PC-3 (cell line): ENCODE results near the gene S100A5. TPM values are rescaled to one million over a fixed set of nuclear protein-coding genes. Genes with fewer than 3 reads are reported as not detected.
A peak's percentile ranks its signal among the peaks of the same experiment; 100 is the strongest.
"Not testable (repeated sequence)": the region's sequence is repeated elsewhere in the genome, so short reads cannot be mapped to it uniquely, and the experiment has no call there.

Experiments used
- ATAC-seq: fragments of 200-7000 bp; cut with Tn5 transposase; 2 replicates; pipeline ENCODE4 v1.9.1; 2020; ENCODE audit warnings: mild to moderate bottlenecking, moderate library complexity
- Bru-seq: library from RNA; stranded (reverse); fragments of 400-500 nt; gene quantifications from one replicate; lab custom pipeline; 2021; lab: Mats Ljungman, UMichigan
- BruChase-seq, 2 experiments: library from RNA; stranded (reverse); fragments of 400-500 nt; gene quantifications; one replicate each; lab custom pipeline; 2021; lab: Mats Ljungman, UMichigan
- BruUV-seq: library from RNA; stranded (reverse); fragments of 400-500 nt; replicated peaks from 2 replicates; lab custom pipeline; 2021; lab: Mats Ljungman, UMichigan
- CTCF ChIA-PET: fragments of 300-600 bp; sonication (Branson Sonifier 250); formaldehyde crosslinking; loops from one replicate; lab custom pipeline; 2022; ENCODE audit warnings: antibody characterized with exemption; lab: Charles Lee
- POLR2A ChIA-PET: fragments of 300-600 bp; sonication (Branson Sonifier 250); formaldehyde crosslinking; loops from one replicate; lab custom pipeline; 2022; ENCODE audit warnings: antibody characterized with exemption; ENCODE audit not compliant: unreplicated experiment; lab: Charles Lee
- DNase-seq: peaks from one replicate; pipeline ENCODE4 v3.0.0-alpha.2; 2015
- H2AFZ ChIP-seq: fragments of 300-600 bp; sonication (generic); 2 replicates; pipeline ENCODE4 v1.6.0; 2016; ENCODE audit warnings: antibody characterized with exemption, low read length
- H3F3A ChIP-seq: fragments of 300-600 bp; sonication (generic); one replicate; pipeline ENCODE4 v1.6.0; 2017; ENCODE audit warnings: antibody characterized with exemption, low read length, control low read depth, mild to moderate bottlenecking; ENCODE audit not compliant: unreplicated experiment
- H3K27ac ChIP-seq: fragments of 300-600 bp; sonication (generic); 2 replicates; pipeline ENCODE4 v1.5.1; 2016; ENCODE audit warnings: mild to moderate bottlenecking, low read length
- H3K27me3 ChIP-seq: fragments of 300-600 bp; sonication (generic); 2 replicates; pipeline ENCODE4 v1.6.1; 2016; ENCODE audit warnings: low read length, mixed read lengths
- H3K36me3 ChIP-seq: fragments of 300-600 bp; sonication (generic); 2 replicates; pipeline ENCODE4 v1.6.1; 2016; ENCODE audit warnings: low read depth, mixed run types, low read length, mixed read lengths
- H3K4me1 ChIP-seq: fragments of 300-600 bp; sonication (generic); 2 replicates; pipeline ENCODE4 v1.5.1; 2016; ENCODE audit warnings: low read length; ENCODE audit not compliant: insufficient read depth
- H3K4me2 ChIP-seq: fragments of 300-600 bp; sonication (generic); 2 replicates; pipeline ENCODE4 v1.6.0; 2016; ENCODE audit warnings: low read length
- H3K4me3 ChIP-seq: fragments of 300-600 bp; sonication (generic); 2 replicates; pipeline ENCODE4 v1.5.1; 2016; ENCODE audit warnings: mild to moderate bottlenecking, low read length, mixed read lengths
- H3K79me2 ChIP-seq: fragments of 300-600 bp; sonication (generic); 2 replicates; pipeline ENCODE4 v1.6.1; 2017; ENCODE audit warnings: low read length, mixed read lengths
- H3K9ac ChIP-seq: fragments of 300-600 bp; sonication (generic); 2 replicates; pipeline ENCODE4 v1.6.0; 2016; ENCODE audit warnings: mild to moderate bottlenecking, low read length
- H3K9me2 ChIP-seq: fragments of 300-600 bp; sonication (generic); replicated peaks from 2 replicates; pipeline ENCODE4 v1.6.1; 2016; ENCODE audit warnings: mixed run types, low read length, mixed read lengths
- H3K9me3 ChIP-seq: fragments of 300-600 bp; sonication (generic); 2 replicates; pipeline ENCODE4 v1.6.1; 2016; ENCODE audit warnings: low read length, mixed read lengths
- H4K20me1 ChIP-seq: fragments of 300-600 bp; sonication (generic); 2 replicates; pipeline ENCODE4 v1.6.1; 2016; ENCODE audit warnings: low read length, mixed read lengths
- CTCF ChIP-seq: fragments of 300-600 bp; sonication (generic); conservative IDR thresholded peaks from 2 replicates; pipeline ENCODE4 v1.5.1; 2017; ENCODE audit warnings: antibody characterized with exemption, low read depth, mild to moderate bottlenecking, low read length
- EZH2 ChIP-seq: fragments of 300-600 bp; sonication (generic); IDR thresholded peaks from one replicate; pipeline ENCODE4 v1.6.1; 2017; ENCODE audit warnings: antibody characterized with exemption, mild to moderate bottlenecking, low read length; ENCODE audit not compliant: unreplicated experiment
- EZH2phosphoT487 ChIP-seq: fragments of 300-600 bp; sonication (generic); IDR thresholded peaks from 2 replicates; pipeline ENCODE4 v1.6.1; 2018; ENCODE audit warnings: mild to moderate bottlenecking, antibody characterized with exemption, low read length, borderline replicate concordance
- intact Hi-C: fragments of 100-400 bp; cut with micrococcal nuclease; formaldehyde crosslinking; loops from 2 replicates; pipeline ENCODE4 v1.9.0; 2023
- long read RNA-seq: library from polyadenylated mRNA; unstranded; transcript quantifications from one replicate; pipeline ENCODE4 v2.0.0, GENCODE V29; 2021; ENCODE audit not compliant: unreplicated experiment
- total RNA-seq: library from RNA; depleted of rRNA; stranded (reverse); fragments of >200 nt; gene quantifications from 2 replicates; pipeline ENCODE4 v1.2.3, GENCODE V29; 2014; rRNA removed

The S100A5 gene
- total RNA-seq: 2.5 and 6.3 TPM in 2 replicates
- Bru-seq, nascent RNA: percentile 46 among the genes with signal in this experiment
- BruChase-seq, experiment 1, labeled RNA remaining after a 6-hour chase: percentile 46 among the genes with signal in this experiment
- BruChase-seq, experiment 2, labeled RNA remaining after a 2-hour chase: percentile 27 among the genes with signal in this experiment
- long read RNA-seq, partial matches to known transcripts: 1 of 2 reads
- long read RNA-seq, other reads (novel, unspliced or antisense): 0 of 2 reads

GRCh38 chr1:153540394-153541361, at the start of gene S100A5:
S100A5 (minus strand) TSS chr1:153540934; CDS start chr1:153540191, 743 bp downstream.
- peak; percentile 32 for ATAC-seq
- H3K4me3 ChIP-seq: peak within 1 kb of the TSS; percentile 12; the same call in 1 of the 2 replicates

DNA sequence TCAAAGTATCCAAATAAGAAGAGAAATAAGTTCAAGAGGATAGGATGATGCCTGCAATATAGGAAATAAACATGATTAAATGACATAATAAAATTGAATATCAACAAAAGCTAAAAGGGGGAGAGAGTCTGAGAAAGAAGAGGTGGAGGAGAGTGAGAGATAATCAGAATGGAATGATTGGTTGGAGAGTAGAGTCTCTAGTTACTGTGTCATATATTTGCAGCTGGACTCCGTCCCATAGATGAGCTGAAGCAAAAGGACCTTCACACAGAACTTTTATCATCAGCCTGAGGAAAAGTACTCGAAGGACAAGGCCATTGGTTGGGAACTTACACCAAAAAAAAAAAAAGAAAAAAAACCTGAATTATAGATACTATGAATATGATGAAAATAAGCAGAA, 47.7 kb upstream of the S100A5 start:
- Histone ChIP-seq H3K9me2 (no peaks in the 10 kb centered on the region), H3K27me3 (no peaks in the 10 kb centered on the region), H3K79me2 (no peaks in the 10 kb centered on the region), H3K4me2 (no peak overlapping the region), H3K4me1 (peaks cover 10% of the 10 kb centered on the region), H2AFZ (no peak overlapping the region), H3K27ac (no peak overlapping the region), H3K9ac (no peak overlapping the region), H3F3A (no peaks in the 10 kb centered on the region), H3K9me3 (no peaks in the 10 kb centered on the region), H3K4me3 (no peak overlapping the region), H3K36me3 (no peaks in the 10 kb centered on the region), H4K20me1 (no peaks in the 10 kb centered on the region)
- TF ChIP-seq CTCF (no peak), EZH2 (no peak), EZH2phosphoT487 (no peak)
- no TSS peak for BruUV-seq
- ATAC-seq: no peak
- intact Hi-C loops: no loop called here
- DNase-seq: no peak
- POLR2A ChIA-PET: no interaction called here
- CTCF ChIA-PET: no interaction called here

More at GRCh38 chr1:153540394-153541361, at the start of gene S100A5:
- Histone ChIP-seq H3K4me2 (peak within 1 kb of the TSS; percentile 71), H3K9me2 (no peaks in the 10 kb centered on the region), H4K20me1 (no peaks in the 10 kb centered on the region), H2AFZ (no peak within 1 kb of the TSS), H3K4me1 (peaks cover 76% of the 10 kb centered on the region), H3K9ac (peak within 1 kb of the TSS; percentile 74), H3K9me3 (no peaks in the 10 kb centered on the region), H3K36me3 (0 out of 2 replicates have a peak, but pooled peaks cover under 1% of the 10 kb centered on the region), H3F3A (peaks cover 5% of the 10 kb centered on the region), H3K79me2 (peaks cover 25% of the 10 kb centered on the region), H3K27me3 (no peaks in the 10 kb centered on the region), H3K27ac (peak within 1 kb of the TSS; percentile 93)
- BruUV-seq: TSS peak; percentile 28
- ChIA-PET POLR2A (interaction anchor here (0.5 to 1.4 kb wide), 4 partner anchors 13 to 1549 kb away, joined by 3 to 10 read pairs (median 4); no protein-coding TSS in a partner anchor), CTCF (interaction anchor here (0.5 to 1.0 kb wide), 3 partner anchors 18 to 30 kb away, joined by 3 to 5 read pairs (median 5); no protein-coding TSS in a partner anchor)
- intact Hi-C loops: no loop called here
- peak; percentile 96 for DNase-seq
- TF ChIP-seq EZH2 (no peak), EZH2phosphoT487 (no peak), CTCF (no peak)

DNA sequence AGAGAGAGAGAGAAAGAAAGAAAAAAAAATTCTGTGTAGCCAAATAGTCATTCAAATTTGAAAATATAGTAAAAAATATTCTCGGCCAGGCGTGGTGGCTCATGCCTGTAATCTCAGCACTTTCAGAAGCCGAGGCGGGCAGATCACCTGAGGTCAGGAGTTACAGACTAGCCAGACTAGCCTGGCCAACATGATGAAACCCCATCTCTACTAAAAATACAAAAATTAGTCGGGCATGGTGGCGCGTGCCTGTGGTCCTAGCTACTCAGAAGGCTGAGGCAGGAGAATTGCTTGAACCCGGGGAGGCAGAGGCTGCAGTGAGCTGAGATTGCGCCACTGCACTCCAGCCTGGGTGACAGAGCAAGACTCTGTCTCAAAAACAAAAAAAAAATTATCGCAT, 47.3 kb upstream of the S100A5 start:
- intact Hi-C loops, H3F3A ChIP-seq, H3K9me2 ChIP-seq, POLR2A ChIA-PET, CTCF ChIA-PET, H3K4me2 ChIP-seq, ATAC-seq, H3K9me3 ChIP-seq, BruUV-seq, H4K20me1 ChIP-seq, H2AFZ ChIP-seq, H3K9ac ChIP-seq, H3K4me3 ChIP-seq, H3K4me1 ChIP-seq, DNase-seq, H3K27me3 ChIP-seq, H3K27ac ChIP-seq, H3K79me2 ChIP-seq, H3K36me3 ChIP-seq: not testable (repeated sequence)
